HepG2 (cell line): Measurements from ENCODE around the gene GCG. TPM values are rescaled to one million over a fixed set of nuclear protein-coding genes. Genes with fewer than 3 reads are reported as not detected.

Source experiments
- ATAC-seq: fragments of 200-7000 bp; cut with Tn5 transposase; 3 replicates; pipeline ENCODE4 v1.9.1; 2020; ENCODE audit warnings: mild to moderate bottlenecking, moderate library complexity
- BruUV-seq: library from RNA; stranded (reverse); fragments of 400-500 nt; replicated peaks from 2 replicates; lab custom pipeline; 2021; lab: Mats Ljungman, UMichigan
- CTCF ChIA-PET: fragments of 300-600 bp; formaldehyde crosslinking; extraction: SDS; loops from one replicate; lab custom pipeline; 2021; ENCODE audit warnings: low total read pairs, inconsistent platforms, low intra/inter-chr PET ratio; lab: Yijun Ruan, JAX
- POLR2A ChIA-PET: fragments of 350-600 bp; sonication (Branson Sonifier 250); formaldehyde crosslinking; loops from one replicate; lab custom pipeline; 2020; ENCODE audit warnings: antibody characterized with exemption, inconsistent platforms; lab: Yijun Ruan, JAX
- DNase-seq: peaks from one replicate; pipeline ENCODE4 v3.0.0-alpha.2; 2015; ENCODE audit warnings: low spot score
- FAIRE-seq: peaks from 3 replicates; lab custom pipeline; 2011; peaks lifted over from hg19 to GRCh38; lab: Jason Lieb, UNC
- H2AFZ ChIP-seq: one replicate; pipeline ENCODE4 v1.6.1; 2011; ENCODE audit warnings: low read length, inconsistent platforms
- H3K27ac ChIP-seq: fragments of 300-600 bp; 3 replicates; pipeline ENCODE4 v1.8.0; 2011; ENCODE audit warnings: mixed run types, mild to moderate bottlenecking, mixed read lengths, low read length, inconsistent platforms; ENCODE audit not compliant: insufficient read depth; ENCODE audit errors: extremely low read length
- H3K27me3 ChIP-seq, 2 experiments: fragments of 200-600 bp in 1 of 2; 2 replicates in 1 of 2; 3 replicates in 1 of 2; pipeline versions ENCODE4 v1.6.0 to v1.8.0; 2011; ENCODE audit warnings: low read length in 2 of 2, mild to moderate bottlenecking in 2 of 2, moderate library complexity in 2 of 2, inconsistent platforms in 1 of 2; ENCODE audit not compliant: insufficient read depth in 2 of 2, control insufficient read depth in 1 of 2
- H3K36me3 ChIP-seq, 2 experiments: fragments of 200-600 bp in 1 of 2; replicated peaks in 1 of 2; 2 replicates in 1 of 2; 3 replicates in 1 of 2; pipeline versions ENCODE4 v1.5.1 to v1.8.0; 2011; ENCODE audit warnings: low read length in 2 of 2, inconsistent platforms in 1 of 2; ENCODE audit not compliant: insufficient read depth in 2 of 2, control insufficient read depth in 1 of 2
- H3K4me1 ChIP-seq: 2 replicates; pipeline ENCODE4 v1.5.1; 2012; ENCODE audit warnings: low read length, inconsistent platforms; ENCODE audit not compliant: insufficient read depth
- H3K4me2 ChIP-seq: 2 replicates; pipeline ENCODE4 v1.6.0; 2011; ENCODE audit warnings: low read depth, low read length, inconsistent platforms
- H3K4me3 ChIP-seq, 3 experiments: fragments of 200-600 bp in 1 of 3; sonication (generic), shearing (Covaris generic) in 1 of 3; replicated peaks in 1 of 3; 2 replicates each; pipeline ENCODE4 v1.5.1; 2011 to 2016; ENCODE audit warnings: low read length in 3 of 3, inconsistent platforms in 2 of 3, low read depth in 2 of 3, mild to moderate bottlenecking in 2 of 3, control low read depth in 1 of 3, mixed read lengths in 1 of 3; ENCODE audit not compliant: insufficient read depth in 1 of 3
- H3K79me2 ChIP-seq: one replicate; pipeline ENCODE4 v1.6.1; 2011; ENCODE audit warnings: low read length, inconsistent platforms; ENCODE audit not compliant: insufficient read depth
- H3K9ac ChIP-seq: 2 replicates; pipeline ENCODE4 v1.6.0; 2011; ENCODE audit warnings: mild to moderate bottlenecking, low read depth, low read length, inconsistent platforms; ENCODE audit not compliant: insufficient read depth
- H3K9me3 ChIP-seq: 2 replicates; pipeline ENCODE4 v1.5.1; 2012; ENCODE audit warnings: mild to moderate bottlenecking, low read length
- H4K20me1 ChIP-seq: 2 replicates; pipeline ENCODE4 v1.6.0; 2011; ENCODE audit warnings: inconsistent platforms, mild to moderate bottlenecking, low read length, moderate library complexity; ENCODE audit not compliant: insufficient read depth
- HMGXB3 ChIP-seq: sonication (generic); formaldehyde crosslinking; IDR thresholded peaks from 2 replicates; pipeline ENCODE4 v1.4.0; 2020; ENCODE audit warnings: missing genetic modification reagents, borderline replicate concordance
- HNRNPLL ChIP-seq: fragments of 200-400 bp; formaldehyde crosslinking; IDR thresholded peaks from 2 replicates; pipeline ENCODE4 v1.6.1; 2017; ENCODE audit warnings: mild to moderate bottlenecking, low read depth, low read length; ENCODE audit not compliant: poor library complexity, severe bottlenecking
- HOMEZ ChIP-seq: IDR thresholded peaks from 2 replicates; pipeline ENCODE4 v1.6.1; 2016; ENCODE audit warnings: low read depth
- SIX1 ChIP-seq: sonication (generic); formaldehyde crosslinking; IDR thresholded peaks from 2 replicates; pipeline ENCODE4 v1.4.0; 2020; ENCODE audit warnings: missing genetic modification reagents, borderline replicate concordance
- SRF ChIP-seq: IDR thresholded peaks from 2 replicates; pipeline ENCODE4 v1.6.1; 2011; ENCODE audit warnings: mild to moderate bottlenecking, low read depth, low read length, moderate library complexity
- ZBTB25 ChIP-seq: IDR thresholded peaks from 2 replicates; pipeline ENCODE4 v1.6.1; 2018; ENCODE audit warnings: missing genetic modification reagents
- ZFP90 ChIP-seq: sonication (generic); formaldehyde crosslinking; IDR thresholded peaks from 2 replicates; pipeline ENCODE4 v1.8.0; 2022; ENCODE audit warnings: missing genetic modification reagents, mild to moderate bottlenecking, inconsistent platforms, borderline replicate concordance
- ZNF253 ChIP-seq: sonication (generic); formaldehyde crosslinking; IDR thresholded peaks from 2 replicates; pipeline ENCODE4 v1.8.0; 2022; ENCODE audit warnings: mild to moderate bottlenecking, missing genetic modification reagents, borderline replicate concordance
- ZNF878 ChIP-seq: sonication (generic); formaldehyde crosslinking; IDR thresholded peaks from 2 replicates; pipeline ENCODE4 v1.8.1; 2023; ENCODE audit warnings: mild to moderate bottlenecking, missing genetic modification reagents, moderate library complexity
- ZUFSP ChIP-seq: sonication (generic); formaldehyde crosslinking; IDR thresholded peaks from 2 replicates; pipeline ENCODE4 v1.9.0; 2021; ENCODE audit warnings: missing genetic modification reagents, mild to moderate bottlenecking, borderline replicate concordance
- WGBS: methylation state at CpG from one replicate; pipeline ENCODE4 v1.1.6; 2017; ENCODE audit warnings: low lambda C conversion rate; 5-methylcytosine and 5-hydroxymethylcytosine counted together
- in situ Hi-C: cut with HindIII; loops from 2 replicates; pipeline ENCODE4 v1.10.0; 2017; ENCODE audit warnings: low pct_unique_long_range_greater_than_20kb; ENCODE audit not compliant: extremely low pct_ligation_motif_present
- intact Hi-C: fragments of 100-400 bp; cut with micrococcal nuclease; formaldehyde crosslinking; loops from one replicate; pipeline ENCODE4 v1.10.0; 2022; ENCODE audit not compliant: unreplicated experiment
- polyA plus RNA-seq, 8 experiments: library from polyadenylated mRNA; depleted of rRNA in 3 of 8; stranded (reverse) in 7 of 8; unstranded in 1 of 8; fragments of >200 nt; fragmentation: Illumina TruSeq in 4 of 8; extraction: Trizol in 4 of 8; gene quantifications; 2 replicates each; pipeline versions ENCODE4 v1.2.1 to v1.2.3, GENCODE V29; 2011 to 2016; ENCODE audit warnings: low read depth in 4 of 8, missing spikeins in 1 of 8, mixed read lengths in 1 of 8; ENCODE audit not compliant: insufficient read depth in 1 of 8
- total RNA-seq, 5 experiments: library from RNA; depleted of rRNA; stranded (reverse); fragments of >200 nt; fragmentation: Illumina TruSeq; extraction: Trizol; gene quantifications; 2 replicates each; pipeline ENCODE4 v1.2.3, GENCODE V29; 2016; ENCODE audit warnings: low read depth in 1 of 5

GCG gene
- total and polyA plus RNA-seq, 2 of the 13 experiments (the other 11 are each of a cell fraction or from before 2014, with no cell fraction given), result not detected

GRCh38 chr2:162111958-162112850, 39.8 kb downstream of the GCG start (continued):
- TF ChIP-seq ZBTB25 (CRISPR knock-in tag), result 0 out of 2 replicates have a peak, but pooled peaks have one; percentile 33

- ChIA-PET POLR2A (interaction anchor here (3.2 kb wide), 1 partner anchor 33 kb away, joined by 10 read pairs; no protein-coding TSS in a partner anchor), CTCF (no interaction called here)
- FAIRE-seq (peak; percentile 74), ATAC-seq (peak; percentile 93), DNase-seq (peak; percentile 80)
- intact Hi-C loops (no loop called here), in situ Hi-C loops (no loop called here)
- H3K27ac ChIP-seq, result peak overlapping the region; percentile 58
- H3K79me2 ChIP-seq, result no peaks in the 10 kb centered on the region
- H3K4me2 ChIP-seq, result peak overlapping the region; percentile 50
- H3K4me3 ChIP-seq, result no peak overlapping the region
- H3K4me1 ChIP-seq, result peaks cover 77% of the 10 kb centered on the region
- H3K9ac ChIP-seq, result no peak overlapping the region
- no peaks in the 10 kb centered on the region for H3K27me3 ChIP-seq
- no peak overlapping the region for H2AFZ ChIP-seq
- WGBS, result 2% methylated on average over 4 of the region's 4 CpGs
- H4K20me1 ChIP-seq, result no peaks in the 10 kb centered on the region
- no peaks in the 10 kb centered on the region for H3K36me3 ChIP-seq
- no TSS peak for BruUV-seq
- H3K9me3 ChIP-seq, result no peaks in the 10 kb centered on the region
- TF ChIP-seq ZNF253 (CRISPR knock-in tag) (no peak), ZNF878 (CRISPR knock-in tag) (peak; percentile 78; the same call in 1 of the 2 replicates), HOMEZ (CRISPR knock-in tag) (peak; percentile 76; the same call in 1 of the 2 replicates), SRF (no peak), ZUFSP (CRISPR knock-in tag) (no peak), ZFP90 (no peak), SIX1 (CRISPR knock-in tag) (peak; percentile 67; the same call in 1 of the 2 replicates), HMGXB3 (CRISPR knock-in tag) (no peak), HNRNPLL (no peak)
Measured at GRCh38 chr2:162107361-162107901, 44.6 kb downstream of the GCG start.
